ENCODE results near the gene INPP5J. TPM values are rescaled to one million over a fixed set of nuclear protein-coding genes. Genes with fewer than 3 reads are reported as not detected.

Gene INPP5J
- total and polyA plus RNA-seq, 9 of the 15 experiments (the other 6 are each of a cell fraction or from before 2014, with no cell fraction given), result 0.10 to 6.3 (median 4.8) TPM

- CTCF ChIA-PET (ENCODE audit: low intra/inter-chr PET ratio), result no interaction called here
- no TSS peak for BruUV-seq (replicated peaks)
- TF ChIP-seq ZNF785 (CRISPR knock-in tag; IDR thresholded peaks at IDR 0.05), result no peak
- no peak for TF ChIP-seq HNRNPK (IDR thresholded peaks at IDR 0.05; ENCODE audit: low read depth, low read length, poor library complexity, severe bottlenecking)
- no peak for TF ChIP-seq CBFB (CRISPR knock-in tag; IDR thresholded peaks at IDR 0.05)
- no peak for TF ChIP-seq FOXP4 (CRISPR knock-in tag; IDR thresholded peaks at IDR 0.05; ENCODE audit: borderline replicate concordance)
- no peak for TF ChIP-seq ZNF668 (CRISPR knock-in tag; IDR thresholded peaks at IDR 0.05)
- TF ChIP-seq SRSF1 (IDR thresholded peaks at IDR 0.05; ENCODE audit: low read depth, low read length), result no peak
- TF ChIP-seq FOSL1 (tag; conservative IDR thresholded peaks at IDR 0.05), result no peak
- TF ChIP-seq U2AF2 (optimal IDR thresholded peaks at IDR 0.05; ENCODE audit: low read depth, low read length), result no peak
- no peak for TF ChIP-seq E2F1 (CRISPR knock-in tag; IDR thresholded peaks at IDR 0.05)
- TF ChIP-seq PKNOX1 (IDR thresholded peaks at IDR 0.05), result no peak
- no peak for TF ChIP-seq ETV5 (CRISPR knock-in tag; IDR thresholded peaks at IDR 0.05; ENCODE audit: low read depth)
- no peak for TF ChIP-seq PRDM10 (IDR thresholded peaks at IDR 0.05; ENCODE audit: partially characterized antibody)
- no peak for TF ChIP-seq SETDB1 (IDR thresholded peaks at IDR 0.05; ENCODE audit: low read length)
- TF ChIP-seq EGR1 (conservative IDR thresholded peaks at IDR 0.05), result no peak
- TF ChIP-seq KLF13 (tag; IDR thresholded peaks at IDR 0.05; ENCODE audit: borderline replicate concordance, low read depth), result no peak
Observed at GRCh38 chr22:31143038-31143437, 20.3 kb downstream of the INPP5J start.

More at GRCh38 chr22:31143038-31143437, 20.3 kb downstream of the INPP5J start:
- H3K9me3 ChIP-seq (replicated peaks; ENCODE audit: control insufficient read depth, insufficient read depth, low read depth, low read length), result no peaks in the 10 kb centered on the region
- H2AFZ ChIP-seq (ENCODE audit: low read depth, low read length), result no peak overlapping the region
- H3K4me2 ChIP-seq (ENCODE audit: insufficient read depth, low read length), result no peak overlapping the region
- POLR2A ChIA-PET, result interaction anchor here (0.6 kb wide), 1 partner anchor 19 kb away, joined by 3 read pairs; no protein-coding TSS in a partner anchor
- H3K79me2 ChIP-seq (ENCODE audit: control insufficient read depth, insufficient read depth, low read length), result no peaks in the 10 kb centered on the region
- no peaks in the 10 kb centered on the region for H4K20me1 ChIP-seq (replicated peaks; ENCODE audit: control insufficient read depth, insufficient read depth, low read length)
- WGBS (ENCODE audit: insufficient coverage, low coverage, missing lambda C conversion rate), result no CpG with 5 or more reads among the region's 3 CpGs
- intact Hi-C loops (cut with micrococcal nuclease), result no loop called here
- DNase-seq (ENCODE audit: extremely low read depth in 1 of 4, low spot score in 3 of 4), result no peak
- H3K9me1 ChIP-seq (ENCODE audit: control insufficient read depth, insufficient read depth, low read length), result no peaks in the 10 kb centered on the region
- no peak overlapping the region for H3K4me3 ChIP-seq
- peaks cover 0 to 13% of the 10 kb centered on the region in 2 experiments; a peak in 3 of 5 replicates for H3K4me1 ChIP-seq (replicated peaks in 1 of 2; ENCODE audit: control insufficient read depth in 2 of 2, insufficient read depth in 2 of 2, low read length in 2 of 2)
- no peaks in the 10 kb centered on the region; a peak in 1 of 5 replicates for H3K27me3 ChIP-seq (ENCODE audit: control insufficient read depth in 2 of 2, insufficient read depth in 2 of 2, low read length in 2 of 2)
- H3K36me3 ChIP-seq (ENCODE audit: control insufficient read depth, insufficient read depth, low read length), result no peaks in the 10 kb centered on the region
- FAIRE-seq, result no peak
- in situ Hi-C loops (cut with MboI), result loop anchor here (5.0 kb wide), 1 partner anchor 41 kb away; no protein-coding TSS in a partner anchor
- H3K9ac ChIP-seq (ENCODE audit: insufficient read depth in 1 of 2, low read depth in 2 of 2, low read length in 2 of 2), result no peak overlapping the region
- no peak overlapping the region for H3K27ac ChIP-seq (ENCODE audit: extremely low read depth, low read depth, low read length)
- ATAC-seq, result no peak
